GM18861 (cell line): Measurements from ENCODE around the gene ATP8B1.
"Not testable (repeated sequence)": the region's sequence is repeated elsewhere in the genome, so short reads cannot be mapped to it uniquely, and the experiment has no call there.

Experiments used
- ATAC-seq: cut with Tn5 transposase; IDR thresholded peaks from one replicate; pipeline ENCODE4 v1.9.1; 2021; ENCODE audit not compliant: unreplicated experiment

Gene ATP8B1

GRCh38 chr18:57803103-57803969 lies at the start of gene ATP8B1:
Gene ATP8B1, minus strand, starts transcription at chr18:57803315. Its CDS starts 71,508 bp downstream, at chr18:57731807.
- no peak for ATAC-seq

GRCh38 chr18:57850063-57850462 lies 46.9 kb upstream of the ATP8B1 start:
- ATAC-seq: no peak

GRCh38 chr18:57848374-57848773 lies 45.3 kb upstream of the ATP8B1 start:
- not testable (repeated sequence) for ATAC-seq

GRCh38 chr18:57847431-57847830 lies 44.3 kb upstream of the ATP8B1 start:
- not testable (repeated sequence) for ATAC-seq

- no peak for ATAC-seq
These were observed 43.1 kb upstream of the ATP8B1 start for GRCh38 chr18:57846258-57846657.

DNA sequence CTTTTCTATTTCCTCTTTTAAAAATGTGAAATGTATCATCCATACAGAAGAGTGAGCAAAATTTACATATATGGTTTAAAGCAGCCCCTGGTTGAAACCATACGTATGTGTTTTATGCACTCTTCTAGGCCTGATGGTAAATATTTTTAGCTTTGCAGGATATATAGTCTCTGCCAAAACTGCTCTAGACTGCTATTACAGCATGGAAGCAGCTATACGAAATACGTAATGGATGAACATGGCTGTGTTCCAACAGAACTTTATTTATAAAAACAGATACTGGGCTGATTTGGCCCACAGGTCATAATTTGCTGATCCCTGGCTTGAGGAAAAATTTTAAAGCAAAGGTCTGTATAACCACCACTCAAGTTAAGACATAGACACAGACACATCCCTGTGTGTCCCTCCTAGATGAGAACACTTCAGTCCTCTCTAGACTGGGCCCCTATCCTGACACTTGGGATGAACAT lies 42.5 kb upstream of the ATP8B1 start:
- ATAC-seq: peak; percentile 47

DNA sequence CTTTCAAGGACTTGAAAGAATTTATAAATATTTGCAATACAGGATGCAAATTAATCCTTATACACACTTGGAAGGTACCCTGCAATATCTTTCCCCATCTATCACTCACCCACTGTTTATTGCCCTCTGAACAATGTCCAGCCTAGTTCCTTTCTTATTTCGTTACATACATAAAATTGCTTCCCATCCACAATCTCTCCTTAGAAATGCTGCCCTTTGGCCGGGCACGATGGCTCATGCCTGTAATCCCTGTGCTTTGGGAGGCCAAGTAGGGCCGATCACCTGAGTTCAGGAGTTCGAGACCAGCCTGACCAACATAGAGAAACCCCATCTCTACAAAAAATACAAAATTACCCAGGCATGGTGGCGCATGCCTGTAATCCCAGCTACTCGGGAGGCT lies 41.2 kb upstream of the ATP8B1 start:
- ATAC-seq: no peak

GRCh38 chr18:57843386-57843785 lies 40.3 kb upstream of the ATP8B1 start:
- no peak for ATAC-seq

DNA sequence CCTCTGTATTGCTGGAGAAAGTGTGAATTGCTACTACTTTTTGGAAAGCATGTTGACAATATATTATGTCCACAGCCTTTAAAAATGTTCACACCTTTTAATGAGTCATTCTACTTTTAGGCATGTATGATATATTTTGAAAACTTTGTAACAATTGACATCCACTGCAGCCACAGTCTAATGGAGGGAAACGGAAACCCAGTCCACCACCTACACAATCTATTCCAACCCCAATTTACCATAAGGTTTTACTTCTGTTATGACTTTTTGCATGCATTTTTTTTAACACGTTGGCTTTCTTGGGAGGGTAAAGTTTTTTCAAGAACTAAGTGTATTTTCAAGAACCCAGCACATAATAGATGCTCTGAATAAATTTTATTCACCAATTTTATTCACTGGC lies 38.5 kb upstream of the ATP8B1 start:
- ATAC-seq: peak; percentile 27

DNA sequence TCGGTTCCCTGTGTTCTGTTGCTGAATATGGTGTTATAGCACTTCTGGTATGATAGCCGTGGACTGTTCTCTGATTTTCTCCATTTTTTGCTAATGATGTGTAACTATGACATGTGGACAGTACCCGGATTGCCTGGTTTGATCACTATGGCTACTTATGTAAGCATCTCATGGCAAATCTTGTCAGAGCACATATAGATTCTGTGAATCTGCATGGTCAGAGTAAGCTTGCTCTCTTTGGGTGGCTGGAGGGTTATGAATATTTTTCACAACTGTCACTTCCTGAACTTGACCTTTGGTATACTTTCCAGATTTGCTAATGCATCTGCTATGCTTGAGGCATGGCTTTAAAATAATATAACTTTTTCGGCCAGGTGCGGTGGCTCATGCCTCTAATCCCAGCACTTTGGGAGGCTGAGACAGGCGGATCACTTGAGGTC lies 36.8 kb upstream of the ATP8B1 start:
- ATAC-seq: no peak

DNA sequence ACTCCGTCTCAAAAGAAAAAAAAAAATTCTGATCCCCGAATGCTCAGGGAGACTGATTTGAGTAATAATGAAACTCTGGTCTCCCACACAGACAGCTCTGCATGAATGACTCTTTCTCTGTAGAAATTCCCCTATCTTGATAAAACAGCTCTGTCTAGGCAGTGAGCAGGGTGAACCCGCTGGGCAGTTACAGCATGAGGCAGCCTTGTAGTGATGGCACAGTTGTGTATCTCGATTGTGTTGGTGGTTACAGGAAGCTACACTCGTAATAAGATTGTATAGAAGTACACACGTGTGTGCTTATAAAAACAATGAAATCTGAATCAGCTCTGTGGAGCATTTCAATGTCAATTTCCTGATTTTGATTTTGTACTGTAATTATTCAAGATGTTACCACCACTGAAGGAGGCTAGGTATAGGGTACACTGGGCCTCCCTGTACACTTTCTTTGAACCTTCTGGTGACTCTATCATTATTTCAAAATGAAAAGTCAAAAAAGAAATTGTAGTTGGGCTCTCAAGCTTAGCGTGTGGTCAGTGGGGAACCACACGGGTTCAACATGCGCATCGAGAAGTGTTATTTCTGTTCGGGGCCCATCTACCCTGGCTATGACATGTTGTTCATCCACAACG lies 34.9 kb upstream of the ATP8B1 start:
- ATAC-seq: peak; percentile 87

- ATAC-seq: no peak
These were observed 33.4 kb upstream of the ATP8B1 start for GRCh38 chr18:57836557-57836956.

DNA sequence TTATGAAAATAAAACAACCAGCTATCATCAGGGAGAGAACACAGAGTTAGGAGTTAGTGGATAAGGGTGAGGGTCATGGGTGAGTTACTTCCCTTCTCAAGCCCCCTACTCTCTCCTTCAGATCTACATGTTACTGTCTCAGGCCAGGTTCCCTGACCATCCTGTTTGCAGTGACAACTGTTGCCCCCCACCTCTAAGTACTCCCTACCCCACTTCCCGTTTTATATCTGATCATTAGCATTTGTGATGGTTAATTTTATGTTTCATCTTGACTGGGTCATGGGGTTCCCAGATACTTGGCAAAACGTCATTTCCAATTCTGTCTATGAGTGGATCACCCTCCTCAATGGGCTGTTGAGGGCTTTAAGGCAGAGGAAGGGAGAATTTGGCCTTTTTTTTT lies 32.8 kb upstream of the ATP8B1 start:
- ATAC-seq: no peak

GRCh38 chr18:57834616-57835015 lies 31.5 kb upstream of the ATP8B1 start:
- no peak for ATAC-seq

DNA sequence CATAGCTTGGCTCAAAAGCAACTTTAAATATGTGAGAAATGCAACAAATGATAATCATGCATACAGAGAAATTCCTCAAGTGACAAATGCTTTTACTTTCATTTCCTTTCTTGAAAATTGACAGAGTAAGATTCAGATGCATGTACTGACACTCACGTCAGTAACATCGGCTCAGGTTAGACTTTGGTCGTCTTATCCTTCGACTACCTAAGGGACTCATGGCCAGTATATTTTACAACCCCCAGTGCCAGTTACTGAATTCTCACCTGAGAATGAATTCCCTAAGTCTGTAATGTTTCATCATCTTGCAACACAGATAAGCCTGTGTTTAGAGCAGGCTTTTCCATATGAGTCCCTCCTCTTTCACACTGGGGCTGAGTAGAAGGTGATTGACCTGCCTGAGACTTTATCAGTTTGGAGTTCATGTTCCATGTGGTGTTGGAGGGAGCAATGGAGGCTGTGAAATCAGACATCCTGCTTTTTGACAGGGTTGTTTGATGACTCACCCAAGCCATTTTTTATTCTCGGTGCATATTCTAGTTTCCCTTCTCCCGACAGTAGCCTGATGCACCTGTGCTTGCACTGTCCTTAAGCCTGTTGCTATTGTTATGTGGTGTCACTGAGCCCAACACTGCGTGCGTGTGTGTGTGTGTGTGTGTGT lies 30.5 kb upstream of the ATP8B1 start:
- ATAC-seq: peak; percentile 32

DNA sequence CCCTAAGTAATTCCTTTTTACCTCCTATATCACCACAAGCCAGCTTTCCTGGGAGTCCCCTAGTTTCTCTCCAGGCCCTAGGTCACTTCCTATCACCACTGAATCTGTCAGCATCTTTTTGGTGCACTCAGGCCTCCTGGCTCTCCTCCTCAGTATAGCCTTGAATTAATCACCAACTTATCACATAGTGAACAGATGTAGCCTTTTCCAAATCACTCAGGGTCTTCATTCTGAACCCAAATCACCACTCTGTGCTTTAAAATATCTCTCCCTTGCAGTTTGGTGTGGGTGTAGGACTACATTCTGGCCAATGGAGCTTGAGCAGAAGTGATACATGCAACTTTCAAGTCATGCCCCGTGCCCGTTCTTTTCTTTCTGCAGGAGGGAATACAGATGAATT lies 29.6 kb upstream of the ATP8B1 start:
- ATAC-seq: no peak

- no peak for ATAC-seq
These were observed 28.7 kb upstream of the ATP8B1 start for GRCh38 chr18:57831597-57832377.

DNA sequence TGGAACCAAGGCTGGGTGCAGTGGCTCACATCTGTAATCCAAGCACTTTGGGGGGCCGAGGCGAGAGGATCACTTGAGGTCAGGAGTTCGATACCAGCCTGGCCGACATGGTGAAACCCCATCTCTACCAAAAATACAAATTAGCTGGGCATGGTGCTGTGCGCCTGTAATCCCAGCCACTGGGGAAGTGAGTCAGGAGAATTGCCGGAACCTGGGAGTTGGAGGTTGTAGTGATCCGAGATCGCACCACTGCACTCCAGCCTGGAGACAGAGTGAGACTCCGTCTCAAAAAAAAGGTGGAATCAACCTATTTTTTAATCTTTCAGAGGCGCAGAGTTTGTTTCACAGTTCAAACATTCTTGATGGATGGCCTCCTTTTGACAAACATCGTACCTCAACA lies 24.5 kb upstream of the ATP8B1 start:
- ATAC-seq: no peak

DNA sequence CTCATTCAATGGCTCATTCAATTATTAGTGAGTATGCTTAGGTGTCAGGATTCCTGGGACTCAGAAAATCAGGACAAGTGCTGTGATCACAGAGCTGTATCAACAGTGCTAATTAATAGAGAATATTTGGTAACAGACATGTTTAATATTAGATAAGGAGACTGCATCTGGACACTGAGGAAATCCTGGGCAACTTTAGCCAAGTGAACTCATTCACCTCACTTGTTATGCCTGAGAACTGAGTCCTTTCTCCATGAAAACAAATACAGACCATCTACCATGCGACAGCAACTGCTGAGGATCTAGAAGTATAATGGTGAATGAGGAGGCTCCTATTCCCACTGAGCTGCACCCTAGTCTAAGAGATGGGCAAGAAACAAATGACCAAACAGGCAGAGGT lies 23.1 kb upstream of the ATP8B1 start:
- ATAC-seq: no peak

GRCh38 chr18:57820583-57820982 lies 17.5 kb upstream of the ATP8B1 start:
- ATAC-seq: not testable (repeated sequence)
